Progenitor cell of endocrine pancreas (in vitro differentiated cells): ENCODE data around the gene HDGFL3. TPM values are rescaled to one million over a fixed set of nuclear protein-coding genes. Genes with fewer than 3 reads are reported as not detected.
"Not testable (repeated sequence)": the region's sequence is repeated elsewhere in the genome, so short reads cannot be mapped to it uniquely, and the experiment has no call there.

Experiments
- DNase-seq: peaks from one replicate; pipeline ENCODE4 v3.0.0; 2021; ENCODE audit warnings: low spot score; ENCODE audit not compliant: unreplicated experiment
- H3K27ac Mint-ChIP-seq: 2 replicates; pipeline ENCODE4 v1.8.0; 2021; ENCODE audit warnings: mild to moderate bottlenecking, moderate library complexity, mixed read lengths
- H3K27me3 Mint-ChIP-seq: 2 replicates; pipeline ENCODE4 v1.8.0; 2021; ENCODE audit warnings: mixed read lengths
- H3K36me3 Mint-ChIP-seq: 2 replicates; pipeline ENCODE4 v1.8.0; 2022; ENCODE audit warnings: mixed read lengths; ENCODE audit not compliant: insufficient read depth
- H3K4me1 Mint-ChIP-seq: 2 replicates; pipeline ENCODE4 v1.8.0; 2021; ENCODE audit warnings: low read depth, mixed read lengths
- H3K4me3 Mint-ChIP-seq: 2 replicates; pipeline ENCODE4 v1.8.0; 2021; ENCODE audit warnings: low read depth, mild to moderate bottlenecking, moderate library complexity, mixed read lengths
- H3K9me3 Mint-ChIP-seq: 2 replicates; pipeline ENCODE4 v1.8.0; 2021; ENCODE audit warnings: low read depth, mixed read lengths
- CTCF ChIP-seq: fragments of 200-600 bp; sonication (generic); IDR thresholded peaks from one replicate; pipeline ENCODE4 v1.5.0; 2021; ENCODE audit warnings: antibody characterized with exemption, mild to moderate bottlenecking; ENCODE audit not compliant: unreplicated experiment
- total RNA-seq: library from RNA; stranded (reverse); gene quantifications from 2 replicates; pipeline ENCODE4 v1.2.1, GENCODE V29; 2021

HDGFL3 gene
- total RNA-seq, 1 donor from 2014 or later, result 121 TPM

- Mint-ChIP-seq H3K4me1 (peaks cover 3% of the 10 kb centered on the region), H3K27me3 (no peaks in the 10 kb centered on the region), H3K36me3 (peaks cover 14% of the 10 kb centered on the region), H3K9me3 (no peaks in the 10 kb centered on the region), H3K4me3 (no peak overlapping the region), H3K27ac (no peak overlapping the region)
- DNase-seq, result no peak
- no peak for TF ChIP-seq CTCF
These were observed 46.9 kb downstream of the HDGFL3 start for GRCh38 chr15:83160741-83161140.

DNA sequence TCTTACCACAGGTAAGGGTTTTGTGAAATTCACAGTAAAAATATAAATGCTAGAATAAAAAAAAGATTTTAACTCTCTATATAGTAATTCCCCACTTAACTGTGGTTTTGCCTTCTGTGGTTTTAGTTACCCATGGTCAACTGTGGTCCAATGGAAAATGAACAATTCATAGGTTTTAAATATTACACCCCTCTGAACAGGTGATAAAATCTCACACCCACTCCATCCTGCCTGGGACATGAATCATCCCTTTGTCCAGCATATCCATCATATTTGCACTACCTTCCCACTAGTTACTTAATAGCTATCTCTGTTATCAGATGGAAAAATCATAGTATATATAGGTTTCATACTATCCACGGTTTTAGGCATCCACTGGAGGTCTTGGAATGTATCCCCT, 49.2 kb downstream of the HDGFL3 start:
- no peak overlapping the region for H3K27ac Mint-ChIP-seq
- no peaks in the 10 kb centered on the region for H3K9me3 Mint-ChIP-seq
- H3K4me3 Mint-ChIP-seq, result no peak overlapping the region
- no peak for TF ChIP-seq CTCF
- H3K4me1 Mint-ChIP-seq, result no peaks in the 10 kb centered on the region
- H3K36me3 Mint-ChIP-seq, result peaks cover 15% of the 10 kb centered on the region
- no peaks in the 10 kb centered on the region for H3K27me3 Mint-ChIP-seq
- DNase-seq, result no peak

GRCh38 chr15:83155942-83156341, 51.7 kb downstream of the HDGFL3 start:
- DNase-seq, result no peak
- no peak for TF ChIP-seq CTCF
- Mint-ChIP-seq H3K27ac (no peak overlapping the region), H3K36me3 (peaks cover 13% of the 10 kb centered on the region), H3K9me3 (no peaks in the 10 kb centered on the region), H3K4me3 (no peak overlapping the region), H3K4me1 (no peaks in the 10 kb centered on the region), H3K27me3 (no peaks in the 10 kb centered on the region)

DNA sequence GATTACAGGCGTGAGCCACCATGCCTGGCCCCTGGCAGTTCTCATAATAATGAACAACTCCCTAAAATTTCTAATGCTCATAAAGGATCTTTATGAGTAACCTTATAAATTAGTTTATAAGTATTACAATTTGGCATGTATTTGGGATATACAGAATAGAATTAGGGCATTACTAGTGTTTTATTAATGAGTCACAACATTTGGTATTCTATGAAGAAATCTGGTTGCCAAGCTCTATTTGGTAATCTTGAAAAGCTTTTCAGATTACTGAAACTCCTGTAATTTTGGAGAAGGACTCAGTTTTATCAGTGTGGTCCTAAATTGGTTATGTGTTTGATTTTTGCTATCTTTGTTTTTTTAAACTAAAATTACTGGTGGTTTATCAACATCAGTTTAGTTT, 54.3 kb downstream of the HDGFL3 start:
- Mint-ChIP-seq H3K36me3 (peaks cover 16% of the 10 kb centered on the region), H3K9me3 (no peaks in the 10 kb centered on the region), H3K27me3 (no peaks in the 10 kb centered on the region), H3K4me3 (no peak overlapping the region), H3K27ac (no peak overlapping the region), H3K4me1 (no peaks in the 10 kb centered on the region)
- DNase-seq, result no peak
- TF ChIP-seq CTCF, result no peak

DNA sequence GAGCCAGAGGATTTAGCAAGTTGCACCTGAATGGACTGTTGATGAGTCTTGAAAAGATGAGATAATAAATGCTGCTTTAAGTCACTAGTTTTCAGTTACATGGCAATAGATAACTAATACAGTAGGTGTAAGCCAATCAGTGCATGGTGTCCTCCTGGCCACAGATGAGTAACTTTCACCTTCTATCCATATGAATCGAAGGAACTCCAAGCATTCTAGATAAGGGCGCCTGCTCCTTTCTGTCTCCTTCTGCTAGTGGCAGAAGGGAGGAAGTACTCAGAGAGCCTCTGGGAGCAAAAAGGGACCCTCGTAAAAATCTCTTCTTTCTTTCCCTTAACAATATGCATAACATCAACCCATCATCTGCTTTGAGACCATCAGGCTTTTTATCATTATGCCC, 62.9 kb downstream of the HDGFL3 start:
- Mint-ChIP-seq H3K27ac (no peak overlapping the region), H3K36me3 (peaks cover 47% of the 10 kb centered on the region), H3K4me1 (no peaks in the 10 kb centered on the region), H3K27me3 (no peaks in the 10 kb centered on the region), H3K9me3 (peaks cover 5% of the 10 kb centered on the region), H3K4me3 (no peak overlapping the region)
- DNase-seq, result no peak
- TF ChIP-seq CTCF, result no peak

DNA sequence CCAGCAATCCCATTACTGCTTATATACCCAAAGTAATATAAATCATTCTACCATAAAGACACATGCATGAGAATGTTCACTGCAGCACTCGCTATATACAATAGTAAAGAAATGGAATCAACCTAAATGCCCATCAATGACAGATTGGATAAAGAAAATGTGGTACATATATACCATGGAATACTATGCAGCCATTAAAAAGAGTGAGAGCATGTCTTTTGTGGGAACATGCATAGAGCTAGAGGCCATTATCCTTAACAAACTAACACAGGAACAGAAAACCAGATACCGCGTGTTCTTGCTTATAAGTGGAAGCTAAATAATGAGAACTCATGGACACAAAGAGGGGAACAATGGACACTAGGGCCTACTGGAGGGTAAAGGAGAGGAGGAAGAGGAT, 65.5 kb downstream of the HDGFL3 start:
- peaks cover 37% of the 10 kb centered on the region for H3K36me3 Mint-ChIP-seq
- not testable (repeated sequence) for H3K27me3 Mint-ChIP-seq, H3K4me1 Mint-ChIP-seq, H3K9me3 Mint-ChIP-seq, H3K4me3 Mint-ChIP-seq, H3K27ac Mint-ChIP-seq, DNase-seq
